Measurements from ENCODE around the gene RNF182. TPM values are rescaled to one million over a fixed set of nuclear protein-coding genes. Genes with fewer than 3 reads are reported as not detected.

Gene RNF182
- total RNA-seq, 1 donor from 2014 or later = under 0.01 TPM

- Histone ChIP-seq H3K9ac (ENCODE audit: low read depth in 1 of 3, low read length in 3 of 3) (no peak overlapping the region), H3K9me3 (ENCODE audit: control insufficient read depth in 3 of 3, low read length in 3 of 3) (no peaks in the 10 kb centered on the region), H3K27ac (ENCODE audit: low read depth, low read length) (no peak overlapping the region), H3K27me3 (ENCODE audit: control insufficient read depth in 3 of 3, insufficient read depth in 3 of 3, low read length in 3 of 3) (peaks cover 5 to 14% (median 11%) of the 10 kb centered on the region in 3 donors), H3K4me3 (ENCODE audit: low read length in 3 of 3) (no peak overlapping the region), H3K4me1 (ENCODE audit: control insufficient read depth in 3 of 3, insufficient read depth in 3 of 3, low read length in 3 of 3) (no peaks in the 10 kb centered on the region), H3K36me3 (ENCODE audit: control insufficient read depth in 3 of 3, insufficient read depth in 3 of 3, low read length in 3 of 3) (no peaks in the 10 kb centered on the region)
Observed at GRCh38 chr6:13991393-13991792, 66.6 kb downstream of the RNF182 start.

GRCh38 chr6:13992417-13993055, 67.8 kb downstream of the RNF182 start:
- peaks cover 5 to 9% (median 9%) of the 10 kb centered on the region in 3 donors for H3K27me3 ChIP-seq (ENCODE audit: control insufficient read depth in 3 of 3, insufficient read depth in 3 of 3, low read length in 3 of 3)
- H3K4me3 ChIP-seq (ENCODE audit: low read length in 3 of 3) = no peak overlapping the region
- H3K9me3 ChIP-seq (ENCODE audit: control insufficient read depth in 3 of 3, low read length in 3 of 3) = no peaks in the 10 kb centered on the region
- H3K4me1 ChIP-seq (ENCODE audit: control insufficient read depth in 3 of 3, insufficient read depth in 3 of 3, low read length in 3 of 3) = no peaks in the 10 kb centered on the region
- H3K36me3 ChIP-seq (ENCODE audit: control insufficient read depth in 3 of 3, insufficient read depth in 3 of 3, low read length in 3 of 3) = no peaks in the 10 kb centered on the region
- H3K27ac ChIP-seq (ENCODE audit: low read depth, low read length) = no peak overlapping the region
- H3K9ac ChIP-seq (ENCODE audit: low read depth in 1 of 3, low read length in 3 of 3) = no peak overlapping the region

GRCh38 chr6:13993416-13993815, 68.7 kb downstream of the RNF182 start:
- Histone ChIP-seq H3K27me3 (ENCODE audit: control insufficient read depth in 3 of 3, insufficient read depth in 3 of 3, low read length in 3 of 3) (peaks cover 5 to 8% (median 7%) of the 10 kb centered on the region in 3 donors), H3K4me3 (ENCODE audit: low read length in 3 of 3) (no peak overlapping the region), H3K9ac (ENCODE audit: low read depth in 1 of 3, low read length in 3 of 3) (no peak overlapping the region), H3K4me1 (ENCODE audit: control insufficient read depth in 3 of 3, insufficient read depth in 3 of 3, low read length in 3 of 3) (no peaks in the 10 kb centered on the region), H3K9me3 (ENCODE audit: control insufficient read depth in 3 of 3, low read length in 3 of 3) (no peaks in the 10 kb centered on the region), H3K36me3 (ENCODE audit: control insufficient read depth in 3 of 3, insufficient read depth in 3 of 3, low read length in 3 of 3) (no peaks in the 10 kb centered on the region), H3K27ac (ENCODE audit: low read depth, low read length) (no peak overlapping the region)

GRCh38 chr6:13998356-13998755, 73.6 kb downstream of the RNF182 start:
- Histone ChIP-seq H3K36me3 (ENCODE audit: control insufficient read depth in 3 of 3, insufficient read depth in 3 of 3, low read length in 3 of 3) (no peaks in the 10 kb centered on the region), H3K27ac (ENCODE audit: low read depth, low read length) (no peak overlapping the region), H3K4me1 (ENCODE audit: control insufficient read depth in 3 of 3, insufficient read depth in 3 of 3, low read length in 3 of 3) (no peaks in the 10 kb centered on the region), H3K27me3 (ENCODE audit: control insufficient read depth in 3 of 3, insufficient read depth in 3 of 3, low read length in 3 of 3) (peaks cover 0 to 5% (median 0%) of the 10 kb centered on the region in 3 donors), H3K9me3 (ENCODE audit: control insufficient read depth in 3 of 3, low read length in 3 of 3) (no peaks in the 10 kb centered on the region), H3K9ac (ENCODE audit: low read depth in 1 of 3, low read length in 3 of 3) (no peak overlapping the region), H3K4me3 (ENCODE audit: low read length in 3 of 3) (no peak overlapping the region)

GRCh38 chr6:14000901-14001300, 76.1 kb downstream of the RNF182 start:
- Histone ChIP-seq H3K9ac (ENCODE audit: low read depth in 1 of 3, low read length in 3 of 3) (no peak overlapping the region), H3K36me3 (ENCODE audit: control insufficient read depth in 3 of 3, insufficient read depth in 3 of 3, low read length in 3 of 3) (no peaks in the 10 kb centered on the region), H3K4me1 (ENCODE audit: control insufficient read depth in 3 of 3, insufficient read depth in 3 of 3, low read length in 3 of 3) (no peaks in the 10 kb centered on the region), H3K9me3 (ENCODE audit: control insufficient read depth in 3 of 3, low read length in 3 of 3) (no peaks in the 10 kb centered on the region), H3K27me3 (ENCODE audit: control insufficient read depth in 3 of 3, insufficient read depth in 3 of 3, low read length in 3 of 3) (peaks cover 3 to 5% (median 4%) of the 10 kb centered on the region in 3 donors), H3K4me3 (ENCODE audit: low read length in 3 of 3) (no peak overlapping the region), H3K27ac (ENCODE audit: low read depth, low read length) (no peak overlapping the region)

GRCh38 chr6:14001329-14002012, 76.7 kb downstream of the RNF182 start:
- Histone ChIP-seq H3K9ac (ENCODE audit: low read depth in 1 of 3, low read length in 3 of 3) (no peak overlapping the region), H3K27me3 (ENCODE audit: control insufficient read depth in 3 of 3, insufficient read depth in 3 of 3, low read length in 3 of 3) (peaks cover 4 to 5% (median 4%) of the 10 kb centered on the region in 3 donors), H3K36me3 (ENCODE audit: control insufficient read depth in 3 of 3, insufficient read depth in 3 of 3, low read length in 3 of 3) (no peaks in the 10 kb centered on the region), H3K9me3 (ENCODE audit: control insufficient read depth in 3 of 3, low read length in 3 of 3) (no peaks in the 10 kb centered on the region), H3K4me1 (ENCODE audit: control insufficient read depth in 3 of 3, insufficient read depth in 3 of 3, low read length in 3 of 3) (no peaks in the 10 kb centered on the region), H3K27ac (ENCODE audit: low read depth, low read length) (no peak overlapping the region), H3K4me3 (ENCODE audit: low read length in 3 of 3) (no peak overlapping the region)

- peaks cover 4 to 8% (median 5%) of the 10 kb centered on the region in 3 donors for H3K27me3 ChIP-seq (ENCODE audit: control insufficient read depth in 3 of 3, insufficient read depth in 3 of 3, low read length in 3 of 3)
Observed at GRCh38 chr6:14002176-14002947, 77.6 kb downstream of the RNF182 start.

GRCh38 chr6:14004258-14004657, 79.5 kb downstream of the RNF182 start:
- no peaks in the 10 kb centered on the region for H3K4me1 ChIP-seq (ENCODE audit: control insufficient read depth in 3 of 3, insufficient read depth in 3 of 3, low read length in 3 of 3)
- H3K9me3 ChIP-seq (ENCODE audit: control insufficient read depth in 3 of 3, low read length in 3 of 3) = no peaks in the 10 kb centered on the region
- H3K9ac ChIP-seq (ENCODE audit: low read depth in 1 of 3, low read length in 3 of 3) = no peak overlapping the region
- no peak overlapping the region for H3K4me3 ChIP-seq (ENCODE audit: low read length in 3 of 3)
- peaks cover 4 to 9% (median 8%) of the 10 kb centered on the region in 3 donors for H3K27me3 ChIP-seq (ENCODE audit: control insufficient read depth in 3 of 3, insufficient read depth in 3 of 3, low read length in 3 of 3)
- no peak overlapping the region for H3K27ac ChIP-seq (ENCODE audit: low read depth, low read length)
- no peaks in the 10 kb centered on the region for H3K36me3 ChIP-seq (ENCODE audit: control insufficient read depth in 3 of 3, insufficient read depth in 3 of 3, low read length in 3 of 3)

More at GRCh38 chr6:14002176-14002947, 77.6 kb downstream of the RNF182 start:
- H3K9ac ChIP-seq (ENCODE audit: low read depth in 1 of 3, low read length in 3 of 3) = no peak overlapping the region
- H3K4me1 ChIP-seq (ENCODE audit: control insufficient read depth in 3 of 3, insufficient read depth in 3 of 3, low read length in 3 of 3) = no peaks in the 10 kb centered on the region
- no peak overlapping the region for H3K4me3 ChIP-seq (ENCODE audit: low read length in 3 of 3)
- no peaks in the 10 kb centered on the region for H3K9me3 ChIP-seq (ENCODE audit: control insufficient read depth in 3 of 3, low read length in 3 of 3)
- H3K27ac ChIP-seq (ENCODE audit: low read depth, low read length) = no peak overlapping the region
- H3K36me3 ChIP-seq (ENCODE audit: control insufficient read depth in 3 of 3, insufficient read depth in 3 of 3, low read length in 3 of 3) = no peaks in the 10 kb centered on the region

GRCh38 chr6:14008809-14009208, 84.1 kb downstream of the RNF182 start:
- H3K27me3 ChIP-seq (ENCODE audit: control insufficient read depth in 3 of 3, insufficient read depth in 3 of 3, low read length in 3 of 3) = peaks cover 3 to 11% (median 4%) of the 10 kb centered on the region in 3 donors
- H3K9me3 ChIP-seq (ENCODE audit: control insufficient read depth in 3 of 3, low read length in 3 of 3) = peaks cover 0 to 4% (median 2%) of the 10 kb centered on the region in 3 donors
- no peaks in the 10 kb centered on the region for H3K4me1 ChIP-seq (ENCODE audit: control insufficient read depth in 3 of 3, insufficient read depth in 3 of 3, low read length in 3 of 3)
- no peak overlapping the region for H3K4me3 ChIP-seq (ENCODE audit: low read length in 3 of 3)
- no peak overlapping the region for H3K9ac ChIP-seq (ENCODE audit: low read depth in 1 of 3, low read length in 3 of 3)
- no peaks in the 10 kb centered on the region for H3K36me3 ChIP-seq (ENCODE audit: control insufficient read depth in 3 of 3, insufficient read depth in 3 of 3, low read length in 3 of 3)
- H3K27ac ChIP-seq (ENCODE audit: low read depth, low read length) = no peak overlapping the region

GRCh38 chr6:14009431-14009830, 84.7 kb downstream of the RNF182 start:
- Histone ChIP-seq H3K4me3 (ENCODE audit: low read length in 3 of 3) (no peak overlapping the region), H3K27me3 (ENCODE audit: control insufficient read depth in 3 of 3, insufficient read depth in 3 of 3, low read length in 3 of 3) (peaks cover 3 to 11% (median 4%) of the 10 kb centered on the region in 3 donors), H3K9me3 (ENCODE audit: control insufficient read depth in 3 of 3, low read length in 3 of 3) (peaks cover 0 to 4% (median 2%) of the 10 kb centered on the region in 3 donors), H3K27ac (ENCODE audit: low read depth, low read length) (no peak overlapping the region), H3K9ac (ENCODE audit: low read depth in 1 of 3, low read length in 3 of 3) (no peak overlapping the region), H3K36me3 (ENCODE audit: control insufficient read depth in 3 of 3, insufficient read depth in 3 of 3, low read length in 3 of 3) (no peaks in the 10 kb centered on the region), H3K4me1 (ENCODE audit: control insufficient read depth in 3 of 3, insufficient read depth in 3 of 3, low read length in 3 of 3) (no peaks in the 10 kb centered on the region)

Measured in skeletal muscle tissue (tissue), 4 donors.